Measurements from ENCODE around the gene CUL4A.
"Not testable (repeated sequence)": the region's sequence is repeated elsewhere in the genome, so short reads cannot be mapped to it uniquely, and the experiment has no call there.

The CUL4A gene

DNA sequence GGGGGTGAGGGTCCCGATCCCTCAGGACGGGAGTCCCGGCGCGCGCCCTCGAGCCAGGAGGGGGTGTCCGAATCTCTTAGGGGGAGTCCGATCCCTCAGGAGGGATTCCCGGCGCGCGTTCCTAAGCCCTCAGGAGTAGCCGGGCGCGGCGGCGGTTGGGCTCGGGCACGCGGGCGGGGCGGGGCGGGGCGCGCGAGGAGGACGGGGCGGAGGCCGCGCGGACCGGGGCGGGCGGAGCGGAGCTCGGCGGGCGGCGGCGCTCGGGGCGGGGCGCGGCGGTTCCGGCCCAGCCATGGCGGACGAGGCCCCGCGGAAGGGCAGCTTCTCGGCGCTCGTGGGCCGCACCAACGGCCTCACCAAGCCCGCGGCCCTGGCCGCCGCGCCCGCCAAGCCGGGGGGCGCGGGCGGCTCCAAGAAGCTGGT, at the start of gene CUL4A:
CUL4A (plus strand) TSS at position 278 of the 423 bp plus-strand sequence; CDS start at position 293, 15 bp downstream.
- peak; percentile 75 for DNase-seq (ENCODE audit: low read depth)

DNA sequence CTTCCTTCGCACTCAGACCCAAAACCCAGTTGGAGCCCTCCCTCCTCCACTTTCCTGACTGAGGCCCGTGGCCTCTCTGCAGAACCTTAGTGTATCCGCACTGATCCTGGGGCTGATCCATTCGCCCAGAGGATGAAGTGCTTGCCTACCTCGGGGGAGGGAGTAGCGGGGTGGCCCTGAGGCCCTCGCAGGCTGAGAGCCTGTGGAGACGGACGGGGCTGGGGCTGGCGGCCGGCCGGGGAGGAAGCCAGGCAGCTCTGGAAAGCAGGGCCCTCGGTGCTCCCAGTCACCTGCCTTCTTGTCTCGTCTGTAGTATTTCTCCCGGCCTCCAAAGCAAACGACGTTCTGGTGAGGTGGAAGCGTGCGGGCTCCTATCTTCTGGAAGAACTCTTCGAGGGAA, 49.7 kb upstream of the CUL4A start:
- no peak for DNase-seq (ENCODE audit: low read depth)

- DNase-seq (ENCODE audit: low read depth): no peak
Measured at GRCh38 chr13:113160983-113161382, 48.4 kb upstream of the CUL4A start.

GRCh38 chr13:113161433-113161832, 48.0 kb upstream of the CUL4A start:
- DNase-seq (ENCODE audit: low read depth): no peak

DNA sequence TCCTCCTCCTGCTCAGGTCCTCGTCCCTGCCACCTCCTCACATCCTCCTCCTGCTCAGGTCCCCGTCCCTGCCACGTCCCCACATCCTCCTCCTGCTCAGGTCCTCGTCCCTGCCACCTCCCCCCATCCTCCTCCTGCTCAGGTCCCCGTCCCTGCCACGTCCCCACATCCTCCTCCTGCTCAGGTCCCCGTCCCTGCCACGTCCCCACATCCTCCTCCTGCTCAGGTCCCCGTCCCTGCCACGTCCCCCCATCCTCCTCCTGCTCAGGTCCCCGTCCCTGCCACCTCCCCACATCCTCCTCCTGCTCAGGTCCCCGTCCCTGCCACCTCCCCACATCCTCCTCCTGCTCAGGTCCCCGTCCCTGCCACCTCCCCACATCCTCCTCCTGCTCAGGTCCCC, 47.4 kb upstream of the CUL4A start:
- not testable (repeated sequence) for DNase-seq (ENCODE audit: low read depth)

DNA sequence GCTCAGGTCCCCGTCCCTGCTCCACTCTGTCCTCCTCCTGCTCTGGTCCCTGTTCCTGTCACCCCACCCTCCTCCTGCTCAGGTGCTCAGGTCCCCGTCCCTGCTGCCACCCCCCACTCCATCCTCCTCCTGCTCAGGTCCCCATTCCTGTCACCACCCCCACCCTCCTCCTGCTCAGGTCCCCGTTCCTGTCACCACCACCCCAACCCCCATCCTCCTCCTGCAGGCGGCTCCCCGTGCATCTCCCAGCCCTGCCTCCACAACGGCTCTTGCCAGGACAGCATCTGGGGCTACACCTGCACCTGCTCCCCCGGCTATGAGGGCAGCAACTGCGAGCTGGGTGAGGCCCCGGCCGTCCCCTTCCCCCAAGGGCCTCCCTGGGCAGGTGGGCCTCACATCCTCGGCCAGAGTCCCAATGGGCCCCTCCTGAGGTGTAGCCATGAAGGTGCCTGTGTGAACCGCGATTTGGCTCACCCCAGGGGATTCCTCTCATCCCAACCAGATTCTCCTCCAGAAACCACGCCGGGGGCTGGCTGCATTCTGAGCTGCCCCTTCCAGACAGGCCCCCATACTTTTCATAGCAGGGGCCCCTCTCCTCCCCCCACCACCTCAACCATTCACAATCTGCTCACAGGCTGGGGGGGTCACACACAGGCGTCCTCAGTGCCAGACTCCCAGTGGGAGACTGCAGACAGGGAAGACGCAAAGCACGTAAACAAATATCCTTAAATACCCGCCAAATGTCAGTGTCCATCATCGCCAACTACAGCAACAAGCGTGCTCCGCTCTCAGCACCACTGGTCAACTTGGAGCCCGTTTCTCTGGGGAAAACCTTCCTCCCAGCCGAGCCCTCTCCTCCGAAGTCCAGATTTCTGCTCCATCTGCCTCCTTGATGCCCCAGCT, 46.4 kb upstream of the CUL4A start:
- no peak for DNase-seq (ENCODE audit: low read depth)

DNA sequence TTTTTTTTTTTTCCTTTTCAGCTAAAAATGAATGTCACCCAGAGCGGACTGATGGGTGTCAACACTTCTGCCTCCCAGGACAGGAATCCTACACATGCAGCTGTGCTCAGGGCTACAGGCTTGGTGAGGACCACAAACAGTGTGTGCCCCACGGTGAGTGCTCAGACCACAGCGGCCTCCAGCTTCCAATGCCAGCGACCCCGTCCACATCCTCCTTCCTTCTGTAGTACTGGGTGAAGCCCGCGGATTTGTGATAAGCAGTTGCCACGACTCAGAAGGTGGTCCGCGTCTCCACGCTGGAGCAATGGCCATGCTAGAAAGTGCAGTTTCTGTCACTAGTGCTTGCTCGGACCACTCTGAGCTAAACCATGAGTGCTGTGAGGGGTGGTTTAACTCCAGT, 44.9 kb upstream of the CUL4A start:
- no peak for DNase-seq (ENCODE audit: low read depth)

DNA sequence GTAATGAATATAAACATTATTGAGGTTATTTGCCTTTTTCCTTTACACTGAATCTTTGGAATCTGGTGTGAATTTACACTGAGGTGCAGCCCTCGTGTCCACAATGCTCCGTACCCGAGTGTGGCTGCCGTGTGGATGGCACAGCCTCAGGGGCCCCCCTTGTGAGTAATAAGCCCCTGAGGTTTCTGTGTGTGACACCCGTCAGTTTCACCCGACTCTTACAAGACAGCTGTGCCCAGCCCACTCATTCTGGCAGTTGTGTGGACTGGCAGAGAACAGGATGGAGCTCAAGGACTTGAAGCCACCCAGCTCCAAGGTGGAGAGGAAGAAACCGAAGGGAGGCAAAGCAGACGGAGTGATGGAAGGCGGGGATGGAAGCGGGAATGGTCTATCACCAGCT, 43.1 kb upstream of the CUL4A start:
- no peak for DNase-seq (ENCODE audit: low read depth)

- DNase-seq (ENCODE audit: low read depth): no peak
Measured at GRCh38 chr13:113166681-113167080, 42.7 kb upstream of the CUL4A start.

DNA sequence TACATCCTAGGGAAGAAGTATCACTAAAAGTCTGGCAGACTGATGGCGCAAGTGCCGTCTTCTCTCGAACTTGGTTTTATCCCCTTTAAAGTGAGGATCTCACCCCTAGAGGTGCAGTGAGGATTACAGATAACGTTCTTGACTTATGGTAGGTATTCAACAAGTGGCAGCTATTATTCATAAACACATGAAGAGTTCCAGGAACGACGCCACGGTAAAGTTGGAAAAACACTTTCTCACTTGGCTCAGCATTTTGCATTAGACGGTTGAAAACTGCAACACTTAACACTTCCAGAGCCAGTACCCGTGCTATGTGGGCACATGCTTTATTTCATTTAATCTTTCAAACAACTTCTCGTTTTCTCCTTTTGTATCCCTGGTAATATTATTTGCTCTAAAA, 42.3 kb upstream of the CUL4A start:
- no peak for DNase-seq (ENCODE audit: low read depth)

DNA sequence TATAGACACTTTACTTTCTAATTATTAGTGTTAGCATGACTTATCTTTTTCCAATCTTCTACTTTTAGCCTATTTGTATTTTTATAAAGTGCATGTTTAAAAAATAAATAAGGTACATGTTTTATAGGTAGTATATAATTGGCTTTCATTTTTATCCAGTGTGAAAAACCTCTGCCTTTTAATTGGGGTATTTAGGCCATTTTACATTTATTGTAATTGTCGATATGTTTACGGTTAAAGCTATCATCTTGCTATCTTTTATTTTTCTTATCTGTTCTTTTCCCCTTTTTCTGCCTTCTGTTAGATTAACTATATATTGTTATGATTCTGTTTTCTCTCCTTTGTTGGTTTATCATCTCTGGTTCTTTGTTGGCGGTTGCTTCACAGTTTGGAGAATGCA, 41.8 kb upstream of the CUL4A start:
- no peak for DNase-seq (ENCODE audit: low read depth)

GRCh38 chr13:113168211-113168610, 41.2 kb upstream of the CUL4A start:
- DNase-seq (ENCODE audit: low read depth): no peak

DNA sequence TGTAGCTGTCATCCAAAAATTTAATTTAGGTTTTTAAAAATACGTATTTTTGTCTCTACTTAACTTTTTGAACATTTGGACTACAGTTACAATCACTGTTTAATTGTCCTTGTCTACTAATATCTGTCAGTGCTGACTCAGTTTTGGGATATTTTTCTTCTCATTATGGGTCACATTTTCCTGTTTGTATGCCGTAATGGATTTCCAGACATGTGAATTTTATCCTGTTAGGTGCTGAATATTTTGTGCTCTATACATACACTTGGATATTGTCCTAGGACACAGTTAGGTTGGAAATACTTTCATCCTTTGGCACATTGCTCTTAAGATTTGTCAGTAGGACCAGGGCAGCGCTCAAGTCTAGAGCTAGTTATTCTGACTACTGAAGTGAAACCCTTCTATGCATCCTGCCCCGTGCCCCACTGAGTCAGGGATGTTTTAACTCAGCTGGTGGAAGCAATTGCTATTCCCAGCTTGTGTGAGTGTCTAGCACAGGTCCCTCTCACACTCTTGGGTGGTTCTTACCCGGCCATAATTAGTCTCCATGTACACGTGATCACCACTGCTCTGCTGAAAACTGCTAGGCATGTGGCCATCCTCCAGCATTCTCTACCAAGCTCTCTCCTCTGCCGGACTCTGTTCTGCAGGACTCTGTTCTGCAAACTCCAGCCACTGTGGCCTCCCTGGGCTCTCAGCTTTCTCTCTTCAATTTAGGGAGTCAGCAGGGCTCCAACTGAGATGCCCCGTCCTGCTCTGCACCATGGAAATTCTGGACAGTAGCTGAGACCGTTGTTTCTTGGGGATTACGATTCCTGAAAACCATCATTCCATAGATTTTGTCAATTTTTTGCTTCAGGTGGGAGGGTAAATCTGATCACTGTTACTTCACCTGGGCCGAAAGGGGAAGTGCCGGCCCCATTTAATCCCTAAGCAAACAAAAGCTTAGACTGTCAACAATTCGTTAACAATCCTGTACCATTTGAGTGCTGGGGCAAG, 39.8 kb upstream of the CUL4A start:
- DNase-seq (ENCODE audit: low read depth): no peak

DNA sequence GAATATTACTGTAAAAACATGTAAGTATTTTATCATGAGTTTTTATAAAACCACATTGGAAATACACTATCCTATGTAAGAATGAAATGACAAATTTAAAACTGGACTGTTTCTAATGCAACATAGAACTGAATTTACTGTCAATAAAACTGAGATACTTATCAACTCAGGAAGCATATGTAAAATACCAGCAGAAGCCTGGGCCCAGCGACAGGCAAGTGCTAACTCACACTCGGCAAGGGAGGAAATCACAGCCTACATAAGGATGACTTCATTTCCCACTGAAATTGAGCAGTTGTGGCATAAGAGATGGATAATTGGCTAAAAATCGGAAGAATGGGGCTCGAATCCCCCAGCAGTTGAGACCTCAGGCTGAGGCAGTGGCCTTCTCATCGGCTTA, 38.9 kb upstream of the CUL4A start:
- peak; percentile 24 for DNase-seq (ENCODE audit: low read depth)

- DNase-seq (ENCODE audit: low read depth): no peak
Measured at GRCh38 chr13:113171250-113172125, 37.9 kb upstream of the CUL4A start.

DNA sequence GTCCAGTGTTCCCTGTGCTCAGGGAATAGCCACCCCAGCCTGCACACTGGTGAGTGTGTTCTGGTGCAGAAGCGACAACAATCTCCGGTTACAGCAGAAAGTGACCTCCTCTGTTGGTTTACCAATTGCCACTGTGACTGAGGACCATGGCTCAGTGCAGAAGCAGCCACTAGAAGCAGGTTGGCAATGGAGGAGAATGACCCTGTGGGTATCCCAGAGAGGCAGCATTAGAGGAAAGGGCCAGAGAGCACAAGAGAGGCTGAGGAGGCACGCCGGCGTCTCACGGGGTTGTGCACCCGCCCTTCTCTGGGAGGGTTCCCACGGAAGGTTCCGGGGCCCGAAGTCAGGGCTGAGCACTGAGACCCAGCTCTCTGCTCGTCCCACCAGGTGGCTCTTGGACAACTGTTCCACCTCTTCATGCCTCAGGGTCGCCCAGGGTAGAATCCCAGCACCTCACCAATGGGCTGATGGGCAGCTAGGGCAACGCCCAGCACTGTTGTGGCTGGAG, 36.9 kb upstream of the CUL4A start:
- DNase-seq (ENCODE audit: low read depth): no peak

GRCh38 chr13:113176280-113176679, 33.1 kb upstream of the CUL4A start:
- no peak for DNase-seq (ENCODE audit: low read depth)

DNA sequence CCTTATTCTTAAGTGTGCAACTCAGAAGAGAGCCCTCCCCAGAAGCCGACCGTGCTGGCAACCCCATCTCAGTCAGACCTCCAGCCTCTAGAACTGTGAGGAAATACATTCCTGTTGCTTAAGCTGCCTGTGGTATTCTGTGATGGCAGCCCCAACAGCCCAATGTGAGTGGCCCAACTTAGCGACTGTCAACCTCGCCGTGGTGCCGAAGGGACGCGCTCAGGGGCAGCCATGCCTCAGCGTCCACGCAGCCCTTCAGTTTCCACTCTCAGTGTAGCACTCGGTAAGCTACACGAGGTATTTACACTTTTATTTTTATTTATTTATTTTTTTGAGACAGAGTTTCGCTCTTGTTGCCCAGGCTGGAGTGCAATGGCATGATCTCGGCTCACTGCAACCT, 32.6 kb upstream of the CUL4A start:
- no peak for DNase-seq (ENCODE audit: low read depth)

GRCh38 chr13:113178070-113178895, 31.1 kb upstream of the CUL4A start:
- DNase-seq (ENCODE audit: low read depth): peak; percentile 99

- no peak for DNase-seq (ENCODE audit: low read depth)
Measured at GRCh38 chr13:113178896-113179167, 30.6 kb upstream of the CUL4A start.
